Cardiac septum (tissue), 1 donor: ENCODE data around the gene CRYBB2. TPM values are rescaled to one million over a fixed set of nuclear protein-coding genes. Genes with fewer than 3 reads are reported as not detected.
"Not testable (repeated sequence)": the region's sequence is repeated elsewhere in the genome, so short reads cannot be mapped to it uniquely, and the experiment has no call there.

ENCODE experiments used
- DNase-seq: peaks from one replicate; pipeline ENCODE4 v3.0.0-alpha.2; 2020; ENCODE audit warnings: low spot score
- intact Hi-C: fragments of 100-400 bp; cut with DNase I; formaldehyde crosslinking; loops from one replicate; pipeline ENCODE4 v1.14.0; 2022
- total RNA-seq: library from RNA; stranded (reverse); fragmentation: NEBNext Ultra II Directional; extraction: Animal tissue kit (Norgen Biotek cat#: 25700); gene quantifications from one replicate; pipeline ENCODE4 v1.2.1, GENCODE V29; 2021
- donor health status: DM: no; HTN: no; CAD: no.

Gene CRYBB2
- total RNA-seq, 1 donor from 2014 or later: not detected

DNA sequence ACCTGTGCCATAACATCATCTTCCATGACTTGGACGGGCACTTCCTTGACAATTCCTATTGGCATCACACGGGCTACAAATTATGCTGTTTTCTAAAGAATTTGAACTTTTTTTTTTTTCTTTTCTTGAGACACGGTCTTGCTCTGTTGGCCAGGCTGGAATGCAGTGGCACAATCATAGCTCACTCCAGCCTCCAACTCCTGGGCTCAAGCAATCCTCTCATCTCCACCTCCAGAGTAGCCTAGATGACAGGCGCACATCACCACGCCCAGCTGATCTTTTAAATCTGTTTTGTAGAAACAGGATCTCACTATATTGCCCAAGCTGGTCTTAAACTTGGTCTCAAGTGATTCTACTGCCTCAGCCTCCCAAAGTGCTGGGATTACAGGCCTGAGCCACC, 23.1 kb upstream of the CRYBB2 start:
- no peak for DNase-seq
- intact Hi-C loops: no loop called here

- no peak for DNase-seq
- intact Hi-C loops: no loop called here
These were observed 22.1 kb upstream of the CRYBB2 start for GRCh38 chr22:25197340-25197739.

GRCh38 chr22:25199731-25200520, 19.5 kb upstream of the CRYBB2 start, which contains the start of gene CRYBB3:
TSS of gene CRYBB3 (plus strand) at chr22:25199858. CDS start at chr22:25201397, 1,539 bp downstream.
- DNase-seq: no peak

DNA sequence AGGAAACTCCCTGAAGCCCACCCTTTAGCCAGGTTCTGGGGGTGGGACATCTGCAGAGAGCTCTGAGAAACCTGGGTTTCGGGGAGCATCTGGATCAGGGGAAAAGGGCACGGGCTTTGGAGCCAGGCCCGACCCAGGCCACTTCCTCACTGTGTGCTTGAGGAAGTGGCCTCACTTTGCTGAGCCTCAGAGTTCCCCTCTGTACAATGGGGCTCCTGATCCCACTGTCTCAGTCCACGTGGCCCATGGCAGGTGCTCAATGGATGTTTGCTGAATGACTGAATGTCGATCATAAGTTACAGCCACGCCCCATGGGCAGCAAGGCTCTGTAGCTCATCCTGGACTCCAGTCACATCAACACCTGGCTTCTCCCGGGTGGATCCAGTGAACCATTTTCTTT, 18.5 kb upstream of the CRYBB2 start:
- no peak for DNase-seq
- intact Hi-C loops: loop anchor here (5.0 kb wide), 1 partner anchor 136 kb away; no protein-coding TSS in a partner anchor

More at GRCh38 chr22:25199731-25200520, 19.5 kb upstream of the CRYBB2 start, which contains the start of gene CRYBB3:
- intact Hi-C loops: loop anchor here (5.0 kb wide), 1 partner anchor 137 kb away; no protein-coding TSS in a partner anchor

DNA sequence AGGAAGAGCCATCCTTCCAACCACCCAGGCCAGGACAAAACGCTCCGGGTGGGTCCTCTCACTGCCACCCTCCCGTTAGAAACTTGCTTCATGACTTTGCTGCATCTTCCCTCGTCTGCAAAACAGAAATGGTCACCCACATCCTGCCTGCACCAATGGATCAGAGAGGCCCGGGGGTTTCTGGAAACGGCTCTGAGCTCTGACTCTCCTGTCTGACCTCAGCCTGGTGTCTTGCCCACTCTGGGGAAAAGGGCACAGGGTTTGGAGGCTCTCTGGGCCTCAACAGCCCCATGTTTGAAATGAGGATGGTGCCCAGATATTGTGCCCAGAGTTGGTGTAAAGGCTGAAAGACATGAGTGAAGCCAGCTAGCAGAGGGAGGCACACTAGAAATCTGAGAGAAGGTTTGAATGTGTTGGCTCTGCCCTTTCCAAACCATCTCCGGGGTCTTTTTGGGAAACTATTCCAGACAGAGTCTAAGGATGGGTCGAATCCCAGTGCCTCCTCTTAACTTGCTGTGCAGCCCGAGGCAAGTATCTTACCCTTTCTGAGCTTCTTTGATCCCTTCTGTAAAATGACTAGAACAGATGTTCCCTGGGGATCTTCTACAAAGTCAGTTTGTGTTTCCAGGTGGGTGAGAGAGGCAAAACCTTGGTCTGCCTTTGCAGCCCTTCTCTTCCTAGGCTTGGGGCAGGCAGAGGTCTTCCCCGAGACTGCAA, 17.7 kb upstream of the CRYBB2 start:
- intact Hi-C loops: loop anchor here (5.0 kb wide), 1 partner anchor 136 kb away; no protein-coding TSS in a partner anchor
- no peak for DNase-seq

DNA sequence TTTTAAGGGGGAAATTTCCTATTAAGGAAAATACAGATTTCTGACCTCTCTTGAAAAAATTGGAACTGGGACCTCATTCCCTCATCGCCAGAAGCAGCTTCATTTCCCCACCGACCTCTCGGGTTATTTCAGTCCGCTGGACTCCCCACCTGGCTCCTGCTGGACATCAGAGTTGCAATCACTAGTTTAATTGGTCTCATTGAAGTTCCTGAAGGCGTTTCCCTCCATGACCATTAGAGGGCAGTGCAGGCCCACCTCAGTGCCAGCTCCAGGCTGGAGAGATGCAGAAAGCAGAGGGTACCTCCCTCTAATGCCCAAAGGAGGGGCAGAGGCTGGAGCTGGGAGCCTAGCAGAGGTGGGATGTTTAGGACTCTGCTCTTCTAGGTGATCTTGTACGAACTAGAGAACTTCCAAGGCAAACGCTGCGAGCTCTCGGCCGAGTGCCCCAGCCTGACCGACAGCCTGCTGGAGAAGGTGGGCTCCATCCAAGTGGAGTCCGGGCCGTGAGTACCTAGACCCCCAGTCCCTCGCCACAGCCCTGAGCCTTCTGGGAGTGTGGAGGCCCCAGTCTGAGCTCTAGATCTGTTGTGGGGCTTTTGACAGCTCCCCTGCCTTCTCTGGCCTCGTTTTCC, 17.0 kb upstream of the CRYBB2 start:
- intact Hi-C loops: loop anchor here (5.0 kb wide), 1 partner anchor 135 kb away; no protein-coding TSS in a partner anchor
- no peak for DNase-seq

GRCh38 chr22:25203082-25203481, 16.4 kb upstream of the CRYBB2 start:
- DNase-seq: no peak
- intact Hi-C loops: loop anchor here (5.0 kb wide), 1 partner anchor 134 kb away; no protein-coding TSS in a partner anchor

DNA sequence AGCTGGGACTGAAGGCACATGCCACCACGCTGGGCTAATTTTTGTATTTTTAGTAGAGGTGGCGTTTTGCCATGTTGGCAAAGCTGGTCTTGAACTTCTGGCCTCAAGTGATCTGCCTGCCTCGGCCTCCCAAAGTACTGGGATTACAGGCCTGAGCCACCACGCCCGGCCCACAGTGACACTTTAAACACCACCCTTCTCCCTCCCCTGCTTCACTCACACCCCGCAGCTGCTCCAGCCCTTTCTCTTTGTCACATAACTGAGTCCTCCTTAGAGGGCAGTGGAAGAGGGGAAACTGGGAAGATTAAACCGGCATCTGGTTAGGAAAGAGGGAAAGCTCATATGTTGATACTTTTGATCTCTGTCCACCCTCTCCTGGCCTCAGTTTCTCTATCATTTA, 14.9 kb upstream of the CRYBB2 start:
- not testable (repeated sequence) for DNase-seq
- intact Hi-C loops: loop anchor here (5.0 kb wide), 1 partner anchor 133 kb away; no protein-coding TSS in a partner anchor

GRCh38 chr22:25205847-25206246, 13.6 kb upstream of the CRYBB2 start:
- no peak for DNase-seq
- intact Hi-C loops: no loop called here

- no peak for DNase-seq
- intact Hi-C loops: no loop called here
These were observed 12.4 kb upstream of the CRYBB2 start for GRCh38 chr22:25206998-25207397.

DNA sequence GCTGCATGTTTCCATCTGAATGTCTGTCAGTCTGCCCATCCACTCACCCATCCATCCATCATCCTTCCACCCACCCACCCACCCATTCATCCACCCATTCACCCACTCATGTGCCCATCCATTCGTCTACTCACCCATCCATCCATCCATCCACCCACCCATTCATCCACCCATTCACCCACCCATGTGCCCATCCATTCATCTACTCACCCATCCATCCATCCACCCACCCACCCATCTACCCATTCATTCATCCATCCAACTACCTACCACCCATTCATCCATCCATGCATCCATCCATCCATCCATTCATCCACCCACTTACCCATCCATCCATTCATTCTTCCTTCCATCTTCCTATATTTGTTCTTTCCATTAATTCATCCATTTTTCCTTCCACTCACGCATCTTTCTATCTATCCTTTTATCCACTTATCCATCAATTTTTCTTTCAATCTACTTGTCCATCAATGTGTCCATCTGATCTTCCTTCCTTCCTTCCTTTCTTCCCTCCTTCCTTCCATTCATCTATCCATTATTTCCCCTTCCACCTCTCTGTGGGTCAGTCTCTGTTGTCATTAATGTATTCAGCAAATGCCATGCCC, 11.8 kb upstream of the CRYBB2 start:
- intact Hi-C loops: no loop called here
- DNase-seq: no peak

DNA sequence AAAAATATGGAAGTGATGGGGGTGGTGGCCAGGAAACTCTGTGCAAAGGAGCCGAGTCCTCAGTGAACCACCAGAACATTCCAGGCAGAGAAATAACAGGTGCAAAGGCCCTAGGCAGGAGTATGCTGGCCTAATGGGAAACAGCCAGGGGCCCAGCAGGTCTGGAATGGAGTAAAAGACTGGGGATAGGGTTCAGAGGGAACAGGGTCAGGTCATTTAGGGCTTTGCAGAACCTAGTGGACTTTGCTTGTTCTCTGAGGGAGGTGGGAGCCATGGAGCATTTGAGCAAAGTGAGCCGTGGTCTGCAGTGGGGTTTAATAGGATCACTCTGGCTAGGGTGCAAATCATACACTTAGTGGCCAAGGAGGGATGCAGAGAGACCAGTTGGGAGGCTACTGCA, 11.1 kb upstream of the CRYBB2 start:
- intact Hi-C loops: no loop called here
- DNase-seq: no peak

GRCh38 chr22:25208743-25209505, 10.5 kb upstream of the CRYBB2 start:
- DNase-seq: no peak
- intact Hi-C loops: no loop called here

DNA sequence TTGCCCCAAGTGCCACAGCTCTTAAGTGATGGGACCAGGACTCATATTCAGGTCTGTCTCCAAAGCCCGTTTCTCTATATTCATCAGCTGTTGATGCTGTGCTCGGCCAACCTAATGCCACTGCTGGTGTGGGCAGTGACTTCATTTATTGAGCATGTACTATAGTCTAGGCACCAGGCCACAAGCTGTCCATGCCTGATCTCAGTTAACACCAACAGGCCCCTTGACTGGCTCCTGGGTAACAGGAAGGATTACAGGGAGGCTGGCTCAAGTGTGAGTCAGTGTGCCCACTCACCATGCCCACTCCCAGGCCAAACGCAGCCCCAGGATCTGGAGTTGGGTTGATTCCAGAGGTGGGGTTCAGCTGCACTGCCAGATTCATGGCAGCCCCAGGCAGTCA, 8.6 kb upstream of the CRYBB2 start:
- DNase-seq: no peak
- intact Hi-C loops: no loop called here

DNA sequence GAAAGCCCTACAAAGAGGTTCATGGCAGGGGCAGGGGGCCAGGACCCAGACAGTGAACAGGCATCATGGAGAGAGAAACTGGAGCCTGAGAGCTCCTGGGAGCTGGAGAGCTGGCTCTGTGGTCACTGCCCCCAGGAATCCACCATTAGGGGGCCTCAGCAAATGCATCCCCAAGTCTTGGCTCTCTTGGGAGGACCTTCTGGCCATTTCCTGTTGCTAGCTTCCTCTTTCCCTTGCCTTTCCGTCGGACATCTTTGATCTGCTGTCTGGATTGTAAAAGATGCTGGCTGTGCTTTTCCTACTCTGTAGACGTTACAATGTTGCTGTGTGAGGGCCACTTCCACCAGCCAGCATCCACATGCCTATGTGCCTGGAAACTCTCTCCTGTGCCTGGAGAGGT, 7.1 kb upstream of the CRYBB2 start:
- intact Hi-C loops: no loop called here

GRCh38 chr22:25213221-25213620, 6.2 kb upstream of the CRYBB2 start:
- DNase-seq: no peak
- intact Hi-C loops: no loop called here

More for the DNA sequence above, 7.1 kb upstream of the CRYBB2 start:
- DNase-seq: no peak

DNA sequence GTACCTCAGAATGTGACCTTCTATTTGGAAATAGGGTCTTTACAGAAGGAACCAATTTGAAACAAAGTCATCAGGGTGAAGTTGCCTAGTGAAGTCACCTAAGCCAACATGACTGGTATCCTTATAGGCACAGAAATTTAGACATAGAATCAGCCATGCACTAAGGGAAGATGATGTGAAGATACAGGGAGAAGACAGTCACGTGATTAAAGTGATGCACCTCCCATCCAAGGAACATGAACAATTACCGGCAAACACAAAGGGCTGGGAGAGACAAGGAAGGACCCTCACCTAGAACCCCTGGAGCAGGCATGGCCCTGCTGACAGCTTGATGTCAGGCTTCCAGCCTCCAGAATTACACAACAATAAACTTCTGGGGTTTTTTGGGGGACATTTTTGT, 3.2 kb upstream of the CRYBB2 start:
- intact Hi-C loops: no loop called here
- no peak for DNase-seq

DNA sequence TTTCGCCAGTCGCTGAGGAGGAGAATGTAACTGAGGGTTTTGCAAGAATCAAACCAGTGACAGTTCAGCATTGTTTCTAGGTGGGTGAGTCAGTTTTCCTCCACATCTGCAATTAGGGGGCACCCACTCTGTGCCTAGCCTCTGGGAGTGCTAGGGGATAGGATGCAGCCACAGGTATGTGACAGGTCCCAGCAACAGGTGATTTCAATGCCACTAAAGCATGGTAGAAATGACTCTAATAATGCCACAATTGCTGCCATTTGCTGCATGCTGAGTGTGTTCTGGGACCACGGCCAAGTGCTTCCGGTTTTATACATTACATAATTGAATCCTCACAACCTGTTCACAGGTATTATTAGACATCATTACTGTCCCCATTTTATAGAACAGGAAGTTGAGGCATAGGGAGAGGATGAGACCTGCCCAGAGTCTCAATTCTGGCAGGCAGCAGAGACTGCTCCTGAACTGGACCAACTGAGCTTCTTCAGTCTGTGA, 556 bp downstream of the CRYBB2 start:
- intact Hi-C loops: no loop called here

DNA sequence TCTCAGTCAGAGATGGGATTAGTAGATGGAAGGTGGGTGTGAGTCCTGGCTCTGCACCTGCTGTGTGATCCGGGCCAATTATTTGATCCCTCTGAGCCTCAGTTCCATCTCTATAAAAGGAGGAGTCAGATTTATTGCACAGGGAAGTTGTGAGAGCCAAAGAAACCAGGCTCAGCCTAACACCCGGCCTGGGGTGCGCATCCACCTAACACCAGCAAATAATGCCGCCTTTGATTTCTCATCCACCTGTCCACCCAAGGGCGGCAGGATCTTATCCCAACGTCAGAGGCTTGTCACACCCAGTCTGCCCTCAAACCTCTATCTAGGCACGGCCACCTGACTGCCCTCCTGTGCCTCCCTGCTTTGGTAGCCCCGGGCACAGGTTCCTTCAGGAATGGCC, 2.4 kb downstream of the CRYBB2 start:
- DNase-seq: no peak
- intact Hi-C loops: no loop called here

More for the DNA sequence above, 556 bp downstream of the CRYBB2 start:
- DNase-seq: no peak
